K562 (cell line): ENCODE measurements around the gene FCGBP. TPM values are rescaled to one million over a fixed set of nuclear protein-coding genes. Genes with fewer than 3 reads are reported as not detected.

Source experiments
- ATF1 ChIP-seq, 2 experiments: fragments of 450-650 bp in 1 of 2; IDR thresholded peaks; 2 replicates each; pipeline ENCODE4 v1.6.1; 2016; ENCODE audit warnings: missing compliant biosample characterization in 1 of 2, missing genetic modification characterization in 1 of 2
- ATF7 ChIP-seq: fragments of 450-650 bp; IDR thresholded peaks from 2 replicates; pipeline ENCODE4 v1.7.1; 2014; ENCODE audit warnings: mild to moderate bottlenecking, moderate library complexity
- BDP1 ChIP-seq: IDR thresholded peaks from 3 replicates; pipeline ENCODE4 v1.6.1; 2011; ENCODE audit not compliant: insufficient read length, insufficient read depth
- CEBPG ChIP-seq, 3 experiments: fragments of 200-800 bp in 1 of 3; sonication (Bioruptor generic) in 1 of 3; sonication (generic) in 1 of 3; formaldehyde crosslinking in 1 of 3; IDR thresholded peaks in 2 of 3; conservative IDR thresholded peaks in 1 of 3; 2 replicates each; pipeline versions ENCODE4 v1.6.1 to v1.8.0; 2016 to 2022; ENCODE audit warnings: missing compliant biosample characterization in 2 of 3, missing genetic modification characterization in 2 of 3, mild to moderate bottlenecking in 1 of 3, missing genetic modification reagents in 1 of 3
- CHD1 ChIP-seq: fragments of 200-600 bp; sonication (generic); IDR thresholded peaks from one replicate; pipeline ENCODE4 v1.6.1; 2012; ENCODE audit warnings: mild to moderate bottlenecking, moderate library complexity, low read length, inconsistent platforms
- KLF16 ChIP-seq: IDR thresholded peaks from 2 replicates; pipeline ENCODE4 v1.6.1; 2016; ENCODE audit warnings: antibody characterized with exemption
- LCOR ChIP-seq: sonication (generic); formaldehyde crosslinking; IDR thresholded peaks from 2 replicates; pipeline ENCODE4 v1.8.0; 2022; ENCODE audit warnings: mild to moderate bottlenecking, missing genetic modification reagents
- MEIS2 ChIP-seq: fragments of 450-650 bp; IDR thresholded peaks from 2 replicates; pipeline ENCODE4 v1.6.1; 2014; ENCODE audit warnings: mild to moderate bottlenecking; ENCODE audit not compliant: partially characterized antibody
- MXI1 ChIP-seq: IDR thresholded peaks from 2 replicates; pipeline ENCODE4 v1.6.1; 2011; ENCODE audit warnings: low read depth, mild to moderate bottlenecking, improper control_type of control experiment, low read length
- PHF8 ChIP-seq: fragments of 200-600 bp; sonication (generic); IDR thresholded peaks from 2 replicates; pipeline ENCODE4 v1.6.1; 2012; ENCODE audit warnings: mixed run types, mild to moderate bottlenecking, inconsistent platforms, low read length, moderate library complexity, borderline replicate concordance
- PML ChIP-seq: IDR thresholded peaks from 2 replicates; pipeline ENCODE4 v1.6.1; 2012; ENCODE audit warnings: low read length, inconsistent platforms
- POLR2A ChIP-seq: fragments of 450-650 bp; conservative IDR thresholded peaks from 2 replicates; pipeline ENCODE4 v1.6.1; 2016
- RFX5 ChIP-seq: IDR thresholded peaks from 2 replicates; pipeline ENCODE4 v1.6.1; 2011; ENCODE audit warnings: low read depth, mild to moderate bottlenecking, improper control_type of control experiment, low read length
- SAFB ChIP-seq: fragments of 200-400 bp; formaldehyde crosslinking; IDR thresholded peaks from 2 replicates; pipeline ENCODE4 v1.6.1; 2017; ENCODE audit warnings: low read depth, low read length, borderline replicate concordance
- SIN3B ChIP-seq: fragments of 450-650 bp; IDR thresholded peaks from 2 replicates; pipeline ENCODE4 v1.6.1; 2017; ENCODE audit warnings: low read depth, mild to moderate bottlenecking, moderate library complexity
- SP1 ChIP-seq: sonication (generic); formaldehyde crosslinking; IDR thresholded peaks from 2 replicates; pipeline ENCODE4 v1.8.1; 2022; ENCODE audit warnings: mild to moderate bottlenecking, missing genetic modification reagents
- TAF9B ChIP-seq: fragments of 450-650 bp; IDR thresholded peaks from 2 replicates; pipeline ENCODE4 v1.6.1; 2018; ENCODE audit warnings: mild to moderate bottlenecking; ENCODE audit not compliant: partially characterized antibody
- UBTF ChIP-seq, 2 experiments: IDR thresholded peaks; 2 replicates each; pipeline ENCODE4 v1.6.1; 2012; ENCODE audit warnings: improper control_type of control experiment in 2 of 2, low read depth in 2 of 2, low read length in 2 of 2, borderline replicate concordance in 1 of 2
- XRCC3 ChIP-seq: fragments of 450-650 bp; IDR thresholded peaks from 2 replicates; pipeline ENCODE4 v1.6.1; 2017; ENCODE audit warnings: mild to moderate bottlenecking, moderate library complexity
- ZBTB5 ChIP-seq: fragments of 450-650 bp; IDR thresholded peaks from 2 replicates; pipeline ENCODE4 v1.6.1; 2017; ENCODE audit warnings: antibody characterized with exemption
- ZNF165 ChIP-seq: fragments of 250-450 bp; sonication (Bioruptor Pico); IDR thresholded peaks from 2 replicates; pipeline ENCODE4 v1.4.0; 2020; ENCODE audit warnings: borderline replicate concordance
- ZNF239 ChIP-seq: fragments of 250-450 bp; sonication (Bioruptor Pico); IDR thresholded peaks from 2 replicates; pipeline ENCODE4 v1.4.0; 2020; ENCODE audit warnings: mild to moderate bottlenecking
- ZNF589 ChIP-seq: fragments of 200-800 bp; sonication (Bioruptor generic); IDR thresholded peaks from 2 replicates; pipeline ENCODE4 v1.6.1; 2016; ENCODE audit warnings: low read depth, missing genetic modification characterization, missing compliant biosample characterization
- polyA plus RNA-seq, 8 experiments: library from polyadenylated mRNA; depleted of rRNA in 4 of 8; stranded (reverse) in 5 of 8; unstranded in 3 of 8; fragments of >200 nt; fragmentation: Nextera tagmentation in 2 of 8; fragmentation: Illumina TruSeq in 1 of 8; extraction: Ambion mirVana in 2 of 8; extraction: Trizol in 1 of 8; gene quantifications; 2 replicates each; pipeline versions ENCODE4 v1.2.1 to v1.2.3, GENCODE V29; 2011 to 2014; ENCODE audit warnings: inconsistent platforms in 1 of 8, missing spikeins in 1 of 8
- total RNA-seq, 7 experiments: library from RNA; depleted of rRNA in 6 of 7; stranded (reverse); fragments of >200 nt in 6 of 7; fragmentation: Illumina TruSeq in 2 of 7; extraction: Trizol in 2 of 7; gene quantifications; 2 replicates each; pipeline versions ENCODE4 v1.2.1 to v1.2.3, GENCODE V29; 2011 to 2021; ENCODE audit warnings: low replicate concordance in 1 of 7
- TF ChIP-seq, protein P1 (sequence below): fragments of 450-650 bp; IDR thresholded peaks from 2 replicates; pipeline ENCODE4 v1.6.1; 2016; ENCODE audit warnings: antibody characterized with exemption

Gene FCGBP
- total and polyA plus RNA-seq, 9 of the 15 experiments (the other 6 are each of a cell fraction or from before 2014, with no cell fraction given) = 0.01 to 1.5 (median 0.13) TPM; not detected in 4

- TF ChIP-seq UBTF (IDR thresholded peaks at IDR 0.05; ENCODE audit: borderline replicate concordance in 1 of 2, low read depth in 2 of 2, low read length in 2 of 2) = peak in 1 of 2 experiments; percentile 54; a peak in 1 of 4 replicates
- TF ChIP-seq BDP1 = no peak
- 0 out of 2 replicates have a peak, but pooled peaks have one; percentile 5 for TF ChIP-seq RFX5
- no peak for TF ChIP-seq CHD1
- TF ChIP-seq MXI1 = peak; percentile 68; the same call in 1 of the 2 replicates
- TF ChIP-seq ATF7 = peak; percentile 91
- no peak for TF ChIP-seq ZNF165 (CRISPR knock-in tag)
- no peak for TF ChIP-seq ATF1 (CRISPR knock-in tag; IDR thresholded peaks at IDR 0.05)
- TF ChIP-seq ATF1 (tag; IDR thresholded peaks at IDR 0.05) = peak; percentile 97
- TF ChIP-seq PML = peak; percentile 62
- TF ChIP-seq TAF9B = peak; percentile 50
- peak; percentile 60; the same call in 1 of the 2 replicates for TF ChIP-seq SAFB
- 0 out of 2 replicates have a peak, but pooled peaks have one; percentile 54 for TF ChIP-seq SIN3B
- TF ChIP-seq ZNF589 (CRISPR knock-in tag) = 0 out of 2 replicates have a peak, but pooled peaks have one; percentile 10
- peak; percentile 93 for TF ChIP-seq SP1
- no peak for TF ChIP-seq XRCC3
- TF ChIP-seq MEIS2 = peak; percentile 77
- TF ChIP-seq, protein P1, sequence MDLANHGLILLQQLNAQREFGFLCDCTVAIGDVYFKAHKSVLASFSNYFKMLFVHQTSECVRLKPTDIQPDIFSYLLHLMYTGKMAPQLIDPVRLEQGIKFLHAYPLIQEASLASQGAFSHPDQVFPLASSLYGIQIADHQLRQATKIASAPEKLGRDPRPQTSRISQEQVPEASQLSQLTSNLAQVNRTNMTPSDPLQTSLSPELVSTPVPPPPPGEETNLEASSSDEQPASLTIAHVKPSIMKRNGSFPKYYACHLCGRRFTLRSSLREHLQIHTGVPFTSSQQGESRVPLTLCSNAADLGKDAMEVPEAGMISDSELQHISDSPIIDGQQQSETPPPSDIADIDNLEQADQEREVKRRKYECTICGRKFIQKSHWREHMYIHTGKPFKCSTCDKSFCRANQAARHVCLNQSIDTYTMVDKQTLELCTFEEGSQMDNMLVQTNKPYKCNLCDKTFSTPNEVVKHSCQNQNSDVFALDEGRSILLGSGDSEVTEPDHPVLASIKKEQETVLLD = peak; percentile 53; the same call in 1 of the 2 replicates
- TF ChIP-seq CEBPG (CRISPR knock-in tag; IDR thresholded peaks at IDR 0.05) = peak; percentile 34; the same call in 1 of the 2 replicates
- TF ChIP-seq CEBPG (tag; conservative IDR thresholded peaks at IDR 0.05 in 1 of 2, IDR thresholded peaks at IDR 0.05 in 1 of 2) = no peak
- peak; percentile 91 for TF ChIP-seq LCOR (CRISPR knock-in tag)
- no peak for TF ChIP-seq ZBTB5
- TF ChIP-seq KLF16 = 0 out of 2 replicates have a peak, but pooled peaks have one; percentile 13
- peak; percentile 94 for TF ChIP-seq POLR2A
- peak; percentile 88 for TF ChIP-seq PHF8
- TF ChIP-seq ZNF239 = peak; percentile 30; the same call in 1 of the 2 replicates
These were observed 36.4 kb upstream of the FCGBP start, which contains the start of gene PSMC4 (continued) for GRCh38 chr19:39970675-39971379.
